GM12878 (cell line): ENCODE measurements around the gene MYOCD. TPM values are rescaled to one million over a fixed set of nuclear protein-coding genes. Genes with fewer than 3 reads are reported as not detected.

Experiments used
- ATAC-seq: fragments of 200-7000 bp; cut with Tn5 transposase; 3 replicates; pipeline ENCODE4 v1.9.1; 2020; ENCODE audit warnings: mild to moderate bottlenecking, moderate library complexity
- BruUV-seq: library from RNA; stranded (reverse); fragments of 400-500 nt; replicated peaks from 2 replicates; lab custom pipeline; 2021; lab: Mats Ljungman, UMichigan
- CTCF ChIA-PET: fragments of 300-600 bp; sonication (Branson Sonifier 250); formaldehyde crosslinking; extraction: SDS; loops from one replicate; lab custom pipeline; 2021; ENCODE audit warnings: inconsistent platforms; lab: Yijun Ruan, JAX
- POLR2A ChIA-PET: fragments of 350-600 bp; formaldehyde crosslinking; extraction: SDS; loops from one replicate; lab custom pipeline; 2021; ENCODE audit warnings: inconsistent platforms; lab: Charles Lee
- RAD21 ChIA-PET: fragments of 300-600 bp; sonication (Branson Sonifier 250); formaldehyde crosslinking; loops from one replicate; lab custom pipeline; 2023; ENCODE audit warnings: antibody characterized with exemption; ENCODE audit not compliant: unreplicated experiment; lab: Charles Lee
- SMC1A ChIA-PET: fragments of 300-600 bp; sonication (Branson Sonifier 250); formaldehyde crosslinking; loops from one replicate; lab custom pipeline; 2023; ENCODE audit not compliant: unreplicated experiment, uncharacterized antibody; lab: Charles Lee
- DNase-seq: peaks from one replicate; pipeline ENCODE4 v3.0.0-alpha.2; 2011; ENCODE audit warnings: low read depth, low spot score
- FAIRE-seq: peaks from 3 replicates; lab custom pipeline; 2011; peaks lifted over from hg19 to GRCh38; lab: Jason Lieb, UNC
- H2AFZ ChIP-seq: 2 replicates; pipeline ENCODE4 v1.6.0; 2011; ENCODE audit warnings: low read depth, low read length, control low read depth; ENCODE audit not compliant: control insufficient read depth
- H3K27ac ChIP-seq: 2 replicates; pipeline ENCODE4 v1.5.1; 2011; ENCODE audit warnings: control low read depth; ENCODE audit not compliant: control insufficient read depth, insufficient read depth
- H3K27me3 ChIP-seq, 2 experiments: replicated peaks in 1 of 2; 2 replicates each; pipeline versions ENCODE4 v1.6.0 to v1.6.1; 2011; ENCODE audit warnings: low read length in 1 of 2; ENCODE audit not compliant: control insufficient read depth in 2 of 2, insufficient read depth in 2 of 2
- H3K36me3 ChIP-seq, 2 experiments: 2 replicates each; pipeline ENCODE4 v1.5.1; 2011; ENCODE audit warnings: low read length in 1 of 2; ENCODE audit not compliant: control insufficient read depth in 2 of 2, insufficient read depth in 2 of 2
- H3K4me1 ChIP-seq: 2 replicates; pipeline ENCODE4 v1.6.1; 2011; ENCODE audit warnings: mild to moderate bottlenecking, low read length, moderate library complexity, mixed read lengths; ENCODE audit not compliant: control insufficient read depth, insufficient read depth
- H3K4me2 ChIP-seq: 2 replicates; pipeline ENCODE4 v1.6.0; 2011; ENCODE audit warnings: control low read depth; ENCODE audit not compliant: control insufficient read depth, insufficient read depth
- H3K4me3 ChIP-seq: fragments of 200-600 bp; sonication (generic); 2 replicates; pipeline ENCODE4 v1.5.1; 2016
- H3K79me2 ChIP-seq: 2 replicates; pipeline ENCODE4 v1.6.0; 2011; ENCODE audit warnings: low read length; ENCODE audit not compliant: control insufficient read depth, insufficient read depth
- H3K9ac ChIP-seq: 2 replicates; pipeline ENCODE4 v1.8.0; 2011; ENCODE audit warnings: low read length, control low read depth, mixed read lengths; ENCODE audit not compliant: control insufficient read depth, insufficient read depth
- H3K9me3 ChIP-seq: replicated peaks from 3 replicates; pipeline ENCODE4 v1.5.1; 2011; ENCODE audit warnings: mild to moderate bottlenecking, low read length; ENCODE audit not compliant: control insufficient read depth, insufficient read depth
- H4K20me1 ChIP-seq: 2 replicates; pipeline ENCODE4 v1.6.0; 2011; ENCODE audit not compliant: control insufficient read depth, insufficient read depth
- ASH2L ChIP-seq: fragments of 300-600, 200-600 bp; sonication (generic); IDR thresholded peaks from 2 replicates; pipeline ENCODE4 v1.6.1; 2017; ENCODE audit warnings: low read depth, mild to moderate bottlenecking, borderline replicate concordance
- CHD2 ChIP-seq: IDR thresholded peaks from 2 replicates; pipeline ENCODE4 v1.6.1; 2011; ENCODE audit warnings: low read depth, low read length, improper control_type of control experiment, borderline replicate concordance
- CHD4 ChIP-seq: fragments of 200-600 bp; sonication (generic); IDR thresholded peaks from 2 replicates; pipeline ENCODE4 v1.6.1; 2016; ENCODE audit warnings: mild to moderate bottlenecking
- DPF2 ChIP-seq: fragments of 450-650 bp; IDR thresholded peaks from 2 replicates; pipeline ENCODE4 v1.6.1; 2017; ENCODE audit warnings: mild to moderate bottlenecking
- ESRRA ChIP-seq: IDR thresholded peaks from 2 replicates; pipeline ENCODE4 v1.6.1; 2012; ENCODE audit warnings: mild to moderate bottlenecking, low read length, improper control_type of control experiment
- KAT2A ChIP-seq: conservative IDR thresholded peaks from 2 replicates; pipeline ENCODE4 v1.6.1; 2011; ENCODE audit warnings: low read depth, low read length; ENCODE audit not compliant: control insufficient read depth
- NFYA ChIP-seq: IDR thresholded peaks from 2 replicates; pipeline ENCODE4 v1.6.1; 2011; ENCODE audit warnings: low read depth, mild to moderate bottlenecking, low read length, improper control_type of control experiment, borderline replicate concordance
- PML ChIP-seq: IDR thresholded peaks from 2 replicates; pipeline ENCODE4 v1.6.1; 2012; ENCODE audit warnings: low read length, inconsistent platforms
- SMARCA5 ChIP-seq: fragments of 450-650 bp; IDR thresholded peaks from 2 replicates; pipeline ENCODE4 v1.6.1; 2017; ENCODE audit warnings: mild to moderate bottlenecking
- TCF7 ChIP-seq: IDR thresholded peaks from 2 replicates; pipeline ENCODE4 v1.6.1; 2014; ENCODE audit warnings: antibody characterized with exemption, borderline replicate concordance
- ZNF622 ChIP-seq: fragments of 450-650 bp; IDR thresholded peaks from 2 replicates; pipeline ENCODE4 v1.6.1; 2017; ENCODE audit warnings: mild to moderate bottlenecking, inconsistent platforms
- WGBS: methylation state at CpG from one replicate; pipeline ENCODE4 v1.1.6; 2016; ENCODE audit warnings: low lambda C conversion rate; ENCODE audit not compliant: insufficient replicate concordance, insufficient coverage; ENCODE audit errors: missing lambda C conversion rate; 5-methylcytosine and 5-hydroxymethylcytosine counted together
- in situ Hi-C: fragments of 300-500 bp; cut with MboI; formaldehyde crosslinking; loops from 9 replicates; pipeline ENCODE4 v1.14.3; 2018; ENCODE audit warnings: mixed read lengths
- intact Hi-C: fragments of 100-400 bp; cut with micrococcal nuclease; formaldehyde crosslinking; loops from one replicate; pipeline ENCODE4 v1.14.2; 2022; ENCODE audit not compliant: unreplicated experiment
- polyA plus RNA-seq, 11 experiments: library from polyadenylated mRNA; depleted of rRNA in 4 of 11; unstranded in 6 of 11; stranded (reverse) in 5 of 11; fragments of >200 nt; fragmentation: Nextera tagmentation in 4 of 11; fragmentation: Illumina TruSeq in 1 of 11; extraction: Ambion mirVana in 4 of 11; extraction: Trizol in 1 of 11; gene quantifications; 1 replicate in 1 of 11; 2 replicates in 10 of 11; pipeline versions ENCODE4 v1.2.1 to v1.2.3, GENCODE V29; 2011 to 2016; ENCODE audit warnings: inconsistent platforms in 2 of 11, missing spikeins in 2 of 11, low read depth in 1 of 11
- total RNA-seq, 4 experiments: library from RNA; depleted of rRNA in 3 of 4; stranded (reverse); fragments of >200 nt in 3 of 4; fragmentation: Illumina TruSeq in 1 of 4; extraction: Trizol in 1 of 4; gene quantifications; 2 replicates each; pipeline versions ENCODE4 v1.2.1 to v1.2.3, GENCODE V29; 2013 to 2021
- TF ChIP-seq, protein P1 (sequence below): fragments of 450-650 bp; IDR thresholded peaks from 2 replicates; pipeline ENCODE4 v1.6.1; 2016; ENCODE audit warnings: mild to moderate bottlenecking
- TF ChIP-seq, protein P2 (sequence below): IDR thresholded peaks from 2 replicates; pipeline ENCODE4 v1.6.1; 2011; ENCODE audit warnings: mild to moderate bottlenecking, low read depth, low read length, moderate library complexity; ENCODE audit not compliant: insufficient replicate concordance
- TF ChIP-seq, protein P3 (sequence below): fragments of 150-350 bp; IDR thresholded peaks from 2 replicates; pipeline ENCODE4 v1.6.1; 2014; ENCODE audit warnings: mild to moderate bottlenecking, low read depth, low read length
- TF ChIP-seq, protein P4 (sequence below): fragments of 450-650 bp; IDR thresholded peaks from 2 replicates; pipeline ENCODE4 v1.6.1; 2018; ENCODE audit warnings: borderline replicate concordance, mild to moderate bottlenecking; ENCODE audit not compliant: partially characterized antibody

MYOCD gene
- total and polyA plus RNA-seq, 10 of the 15 experiments (the other 5 are each of a cell fraction or from before 2014, with no cell fraction given): not detected

DNA sequence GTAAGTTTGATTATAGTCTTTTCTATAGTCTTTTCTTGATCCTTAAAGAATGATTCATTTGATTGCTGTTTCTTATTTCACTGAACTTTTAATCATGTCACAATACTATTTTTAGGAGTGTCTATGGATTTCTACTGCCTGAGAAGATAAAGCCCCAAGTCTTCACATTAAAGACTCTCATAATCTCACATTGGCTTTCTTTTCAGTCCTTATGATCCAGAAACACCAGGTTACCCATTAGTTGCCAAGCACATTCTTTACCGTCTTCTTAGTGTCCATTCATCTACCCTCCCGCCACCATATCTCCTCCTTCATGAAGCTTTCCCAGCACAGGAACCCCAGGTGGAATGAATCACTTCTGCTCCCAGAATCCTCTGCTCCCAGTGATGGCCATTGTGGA lies 49.5 kb upstream of the MYOCD start:
- no peaks in the 10 kb centered on the region for H3K79me2 ChIP-seq
- no peak for FAIRE-seq
- SMC1A ChIA-PET: no interaction called here
- TF ChIP-seq, protein P1, sequence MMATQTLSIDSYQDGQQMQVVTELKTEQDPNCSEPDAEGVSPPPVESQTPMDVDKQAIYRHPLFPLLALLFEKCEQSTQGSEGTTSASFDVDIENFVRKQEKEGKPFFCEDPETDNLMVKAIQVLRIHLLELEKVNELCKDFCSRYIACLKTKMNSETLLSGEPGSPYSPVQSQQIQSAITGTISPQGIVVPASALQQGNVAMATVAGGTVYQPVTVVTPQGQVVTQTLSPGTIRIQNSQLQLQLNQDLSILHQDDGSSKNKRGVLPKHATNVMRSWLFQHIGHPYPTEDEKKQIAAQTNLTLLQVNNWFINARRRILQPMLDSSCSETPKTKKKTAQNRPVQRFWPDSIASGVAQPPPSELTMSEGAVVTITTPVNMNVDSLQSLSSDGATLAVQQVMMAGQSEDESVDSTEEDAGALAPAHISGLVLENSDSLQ: no peak
- TF ChIP-seq, protein P2, sequence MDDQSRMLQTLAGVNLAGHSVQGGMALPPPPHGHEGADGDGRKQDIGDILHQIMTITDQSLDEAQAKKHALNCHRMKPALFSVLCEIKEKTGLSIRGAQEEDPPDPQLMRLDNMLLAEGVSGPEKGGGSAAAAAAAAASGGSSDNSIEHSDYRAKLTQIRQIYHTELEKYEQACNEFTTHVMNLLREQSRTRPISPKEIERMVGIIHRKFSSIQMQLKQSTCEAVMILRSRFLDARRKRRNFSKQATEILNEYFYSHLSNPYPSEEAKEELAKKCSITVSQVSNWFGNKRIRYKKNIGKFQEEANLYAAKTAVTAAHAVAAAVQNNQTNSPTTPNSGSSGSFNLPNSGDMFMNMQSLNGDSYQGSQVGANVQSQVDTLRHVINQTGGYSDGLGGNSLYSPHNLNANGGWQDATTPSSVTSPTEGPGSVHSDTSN: no peak
- TF ChIP-seq ZNF622: no peak
- TF ChIP-seq NFYA: no peak
- no peak for TF ChIP-seq PML
- TF ChIP-seq SMARCA5: no peak
- no peak for TF ChIP-seq TCF7
- TF ChIP-seq, protein P3, sequence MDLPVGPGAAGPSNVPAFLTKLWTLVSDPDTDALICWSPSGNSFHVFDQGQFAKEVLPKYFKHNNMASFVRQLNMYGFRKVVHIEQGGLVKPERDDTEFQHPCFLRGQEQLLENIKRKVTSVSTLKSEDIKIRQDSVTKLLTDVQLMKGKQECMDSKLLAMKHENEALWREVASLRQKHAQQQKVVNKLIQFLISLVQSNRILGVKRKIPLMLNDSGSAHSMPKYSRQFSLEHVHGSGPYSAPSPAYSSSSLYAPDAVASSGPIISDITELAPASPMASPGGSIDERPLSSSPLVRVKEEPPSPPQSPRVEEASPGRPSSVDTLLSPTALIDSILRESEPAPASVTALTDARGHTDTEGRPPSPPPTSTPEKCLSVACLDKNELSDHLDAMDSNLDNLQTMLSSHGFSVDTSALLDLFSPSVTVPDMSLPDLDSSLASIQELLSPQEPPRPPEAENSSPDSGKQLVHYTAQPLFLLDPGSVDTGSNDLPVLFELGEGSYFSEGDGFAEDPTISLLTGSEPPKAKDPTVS: no peak
- no peak for TF ChIP-seq ESRRA
- TF ChIP-seq DPF2: no peak
- TF ChIP-seq KAT2A: no peak
- TF ChIP-seq CHD4: no peak
- TF ChIP-seq, protein P4, sequence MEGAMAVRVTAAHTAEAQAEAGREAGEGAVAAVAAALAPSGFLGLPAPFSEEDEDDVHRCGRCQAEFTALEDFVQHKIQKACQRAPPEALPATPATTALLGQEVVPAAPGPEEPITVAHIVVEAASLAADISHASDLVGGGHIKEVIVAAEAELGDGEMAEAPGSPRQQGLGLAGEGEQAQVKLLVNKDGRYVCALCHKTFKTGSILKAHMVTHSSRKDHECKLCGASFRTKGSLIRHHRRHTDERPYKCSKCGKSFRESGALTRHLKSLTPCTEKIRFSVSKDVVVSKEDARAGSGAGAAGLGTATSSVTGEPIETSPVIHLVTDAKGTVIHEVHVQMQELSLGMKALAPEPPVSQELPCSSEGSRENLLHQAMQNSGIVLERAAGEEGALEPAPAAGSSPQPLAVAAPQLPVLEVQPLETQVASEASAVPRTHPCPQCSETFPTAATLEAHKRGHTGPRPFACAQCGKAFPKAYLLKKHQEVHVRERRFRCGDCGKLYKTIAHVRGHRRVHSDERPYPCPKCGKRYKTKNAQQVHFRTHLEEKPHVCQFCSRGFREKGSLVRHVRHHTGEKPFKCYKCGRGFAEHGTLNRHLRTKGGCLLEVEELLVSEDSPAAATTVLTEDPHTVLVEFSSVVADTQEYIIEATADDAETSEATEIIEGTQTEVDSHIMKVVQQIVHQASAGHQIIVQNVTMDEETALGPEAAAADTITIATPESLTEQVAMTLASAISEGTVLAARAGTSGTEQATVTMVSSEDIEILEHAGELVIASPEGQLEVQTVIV: no peak
- TF ChIP-seq CHD2: no peak
- TF ChIP-seq ASH2L: no peak
- TF ChIP-seq, all 136 proteins: peak for 0
- Histone ChIP-seq H3K27ac (no peak overlapping the region), H3K27me3 (no peaks in the 10 kb centered on the region), H3K4me2 (no peak overlapping the region), H3K36me3 (no peaks in the 10 kb centered on the region), H2AFZ (no peak overlapping the region), H4K20me1 (no peaks in the 10 kb centered on the region), H3K4me1 (no peaks in the 10 kb centered on the region), H3K9ac (no peak overlapping the region), H3K4me3 (no peak overlapping the region), H3K9me3 (no peaks in the 10 kb centered on the region)
- CTCF ChIA-PET: no interaction called here
- BruUV-seq: no TSS peak
- ATAC-seq (no peak), DNase-seq (no peak)
- in situ Hi-C loops: no loop called here
- intact Hi-C loops: no loop called here
- RAD21 ChIA-PET: no interaction called here
- WGBS: 32% methylated on average over 2 of the region's 2 CpGs
- POLR2A ChIA-PET: no interaction called here
